ENCODE results near the gene PXYLP1. TPM values are rescaled to one million over a fixed set of nuclear protein-coding genes. Genes with fewer than 3 reads are reported as not detected.

The PXYLP1 gene
- total and polyA plus RNA-seq, 10 of the 15 experiments (the other 5 are each of a cell fraction or from before 2014, with no cell fraction given), result 0.06 to 1.7 (median 0.35) TPM

Other genes starting within 250 kb of the PXYLP1 start
- not detected in 2 replicates for gene SPSB4, start 180.5 kb upstream of the PXYLP1 start, total RNA-seq (2014; rRNA removed)
- not detected in 2 replicates for gene SPSB4, start 180.5 kb upstream of the PXYLP1 start, total RNA-seq (2014; rRNA removed; fragmentation: Illumina TruSeq; extraction: Trizol)
- not detected in 2 replicates for gene SPSB4, start 180.5 kb upstream of the PXYLP1 start, total RNA-seq (2021)
- not detected in 2 replicates for gene SPSB4, start 180.5 kb upstream of the PXYLP1 start, polyA plus RNA-seq (2011; rRNA removed)
- not detected in 2 replicates for gene SPSB4, start 180.5 kb upstream of the PXYLP1 start, polyA plus RNA-seq (2014; fragmentation: Illumina TruSeq; extraction: Trizol)
- not detected for gene SPSB4, start 180.5 kb upstream of the PXYLP1 start, polyA plus RNA-seq (2014; fragmentation: Nextera tagmentation; extraction: Ambion mirVana)
- gene SPSB4, start 180.5 kb upstream of the PXYLP1 start, polyA plus RNA-seq (2014; rRNA removed), result not detected in 2 replicates
- gene SPSB4, start 180.5 kb upstream of the PXYLP1 start, polyA plus RNA-seq (2016; fragmentation: Nextera tagmentation; extraction: Ambion mirVana), result not detected
- gene ZBTB38, start 136.7 kb downstream of the PXYLP1 start, total RNA-seq (2014; rRNA removed), result 99.6 and 121 TPM in 2 replicates
- gene ZBTB38, start 136.7 kb downstream of the PXYLP1 start, total RNA-seq (2014; rRNA removed; fragmentation: Illumina TruSeq; extraction: Trizol), result 115 and 120 TPM in 2 replicates
- 107 TPM in 2 replicates for gene ZBTB38, start 136.7 kb downstream of the PXYLP1 start, total RNA-seq (2021)
- gene ZBTB38, start 136.7 kb downstream of the PXYLP1 start, polyA plus RNA-seq (2011; rRNA removed), result 63.3 and 66.4 TPM in 2 replicates
- 91.5 and 109 TPM in 2 replicates for gene ZBTB38, start 136.7 kb downstream of the PXYLP1 start, polyA plus RNA-seq (2014; fragmentation: Illumina TruSeq; extraction: Trizol)
- gene ZBTB38, start 136.7 kb downstream of the PXYLP1 start, polyA plus RNA-seq (2014; fragmentation: Nextera tagmentation; extraction: Ambion mirVana), result 10 to 100 TPM; 34.2 to 53.6 TPM
- 45.4 and 50.3 TPM in 2 replicates for gene ZBTB38, start 136.7 kb downstream of the PXYLP1 start, polyA plus RNA-seq (2014; rRNA removed)
- 10 to 100 TPM; 85.8 to 97.5 TPM for gene ZBTB38, start 136.7 kb downstream of the PXYLP1 start, polyA plus RNA-seq (2016; fragmentation: Nextera tagmentation; extraction: Ambion mirVana)

Data from GM12878 (cell line).